Sigmoid colon (tissue), 7 donors: ENCODE measurements around the gene LEMD2. TPM values are rescaled to one million over a fixed set of nuclear protein-coding genes. Genes with fewer than 3 reads are reported as not detected.

Source experiments
- DNase-seq: peaks from one replicate; pipeline ENCODE4 v3.0.0-alpha.2; 2019
- H3K27ac ChIP-seq, 4 donors: fragments of 200-600 bp; sonication (generic); one replicate each; pipeline ENCODE4 v1.5.1; 2016 to 2019; ENCODE audit warnings: mild to moderate bottlenecking in 1 of 4
- H3K27me3 ChIP-seq, 3 donors: fragments of 200-600 bp; sonication (generic); one replicate each; pipeline ENCODE4 v1.5.1; 2019; ENCODE audit warnings: mild to moderate bottlenecking in 1 of 3
- H3K36me3 ChIP-seq, 4 donors: fragments of 200-600 bp; sonication (generic); one replicate each; pipeline ENCODE4 v1.5.1; 2016 to 2019
- H3K4me1 ChIP-seq, 4 donors: fragments of 200-600 bp; sonication (generic); one replicate each; pipeline ENCODE4 v1.5.1; 2017 to 2019
- H3K4me3 ChIP-seq, 4 donors: fragments of 200-600 bp; sonication (generic); one replicate each; pipeline ENCODE4 v1.5.1; 2017 to 2019; ENCODE audit warnings: mild to moderate bottlenecking in 2 of 4, moderate library complexity in 1 of 4
- H3K9me3 ChIP-seq, 4 donors: fragments of 200-600 bp in 3 of 4; sonication (generic) in 3 of 4; one replicate each; pipeline versions ENCODE4 v1.5.1 to v1.6.1; 2013 to 2019
- CTCF ChIP-seq, 4 experiments: fragments of 450-650 bp in 3 of 4; fragments of 200-600 bp in 1 of 4; IDR thresholded peaks; one replicate each; pipeline ENCODE4 v1.5.1; 2016 to 2019; ENCODE audit warnings: antibody characterized with exemption in 4 of 4, mild to moderate bottlenecking in 3 of 4, moderate library complexity in 2 of 4
- EP300 ChIP-seq, 4 donors: sonication (generic); formaldehyde crosslinking; IDR thresholded peaks; one replicate each; pipeline ENCODE4 v1.6.1; 2017; ENCODE audit warnings: antibody characterized with exemption in 4 of 4
- POLR2A ChIP-seq, 2 donors: fragments of 450-650 bp; IDR thresholded peaks; one replicate each; pipeline ENCODE4 v1.6.1; 2016; ENCODE audit warnings: antibody characterized with exemption in 2 of 2, mild to moderate bottlenecking in 2 of 2, moderate library complexity in 2 of 2
- POLR2AphosphoS5 ChIP-seq, 4 donors: sonication (generic); formaldehyde crosslinking; IDR thresholded peaks; one replicate each; pipeline ENCODE4 v1.6.1; 2017; ENCODE audit warnings: antibody characterized with exemption in 4 of 4
- WGBS, 2 donors: extraction: QIAGEN DNeasy Blood & Tissue Kit; methylation state at CpG; one replicate each; pipeline ENCODE4 v1.1.7; 2013; 5-methylcytosine and 5-hydroxymethylcytosine counted together
- intact Hi-C: fragments of 100-400 bp; cut with DNase I; formaldehyde crosslinking; loops from one replicate; pipeline ENCODE4 v1.15.1; 2023
- polyA plus RNA-seq, 3 donors: library from polyadenylated mRNA; stranded (reverse); fragments of 200-250 nt; gene quantifications; one replicate each; pipeline ENCODE4 v1.2.3, GENCODE V29; 2013
- total RNA-seq, 4 donors: library from RNA; depleted of rRNA; stranded (reverse); fragments of >200 nt; gene quantifications; one replicate each; pipeline ENCODE4 v1.1.0, GENCODE V29; 2016
- donor health status: healthy with polysubstance abuse.
- donor health status: Bipolar disorder and iron deficiency.
- donor health status: healthy.

The LEMD2 gene
- total and polyA plus RNA-seq, 7 donors, result 17.6 to 71.6 (median 38.3) TPM

DNA sequence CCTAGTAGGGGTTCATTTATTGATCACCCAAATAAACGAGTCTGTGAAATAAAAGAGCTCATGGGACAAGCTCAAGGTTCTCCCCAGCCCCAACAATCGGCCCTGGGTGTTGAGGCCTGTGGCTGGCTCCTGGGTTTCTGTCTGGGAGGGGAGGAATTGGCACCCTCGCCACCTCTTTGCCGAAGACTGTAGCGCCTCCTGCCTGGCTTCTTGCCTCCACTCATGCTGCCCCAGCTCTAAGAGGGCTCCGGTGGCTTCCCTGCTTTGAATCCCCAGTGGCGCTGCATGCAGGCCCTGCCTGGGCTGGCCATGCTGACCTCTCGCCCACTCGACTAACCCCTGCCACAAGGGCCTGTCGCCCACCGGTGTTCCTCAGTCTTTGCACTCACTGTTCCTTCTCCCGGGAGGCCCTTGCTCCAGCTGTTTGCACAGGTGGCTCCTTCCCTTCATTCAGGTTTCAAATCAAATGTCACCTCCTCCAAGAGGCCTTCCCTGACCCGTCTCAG lies 9.5 kb upstream of the LEMD2 start:
- no peaks in the 10 kb centered on the region for H3K9me3 ChIP-seq
- H3K27me3 ChIP-seq, result peaks cover 0 to 40% (median 10%) of the 10 kb centered on the region in 3 donors
- H3K27ac ChIP-seq, result no peak overlapping the region
- peaks cover 0 to 6% (median 0%) of the 10 kb centered on the region in 4 donors for H3K4me1 ChIP-seq
- DNase-seq, result no peak
- intact Hi-C loops, result no loop called here
- WGBS, 2 donors, result 83 to 88% methylated on average over 13 of the region's 13 CpGs
- H3K4me3 ChIP-seq, result no peak overlapping the region
- H3K36me3 ChIP-seq, result no peaks in the 10 kb centered on the region
- no peak for TF ChIP-seq POLR2AphosphoS5 (IDR thresholded peaks at IDR 0.05)
- no peak for TF ChIP-seq EP300 (IDR thresholded peaks at IDR 0.05)
- TF ChIP-seq POLR2A (IDR thresholded peaks at IDR 0.05), result no peak
- TF ChIP-seq CTCF (IDR thresholded peaks at IDR 0.05), result no peak

DNA sequence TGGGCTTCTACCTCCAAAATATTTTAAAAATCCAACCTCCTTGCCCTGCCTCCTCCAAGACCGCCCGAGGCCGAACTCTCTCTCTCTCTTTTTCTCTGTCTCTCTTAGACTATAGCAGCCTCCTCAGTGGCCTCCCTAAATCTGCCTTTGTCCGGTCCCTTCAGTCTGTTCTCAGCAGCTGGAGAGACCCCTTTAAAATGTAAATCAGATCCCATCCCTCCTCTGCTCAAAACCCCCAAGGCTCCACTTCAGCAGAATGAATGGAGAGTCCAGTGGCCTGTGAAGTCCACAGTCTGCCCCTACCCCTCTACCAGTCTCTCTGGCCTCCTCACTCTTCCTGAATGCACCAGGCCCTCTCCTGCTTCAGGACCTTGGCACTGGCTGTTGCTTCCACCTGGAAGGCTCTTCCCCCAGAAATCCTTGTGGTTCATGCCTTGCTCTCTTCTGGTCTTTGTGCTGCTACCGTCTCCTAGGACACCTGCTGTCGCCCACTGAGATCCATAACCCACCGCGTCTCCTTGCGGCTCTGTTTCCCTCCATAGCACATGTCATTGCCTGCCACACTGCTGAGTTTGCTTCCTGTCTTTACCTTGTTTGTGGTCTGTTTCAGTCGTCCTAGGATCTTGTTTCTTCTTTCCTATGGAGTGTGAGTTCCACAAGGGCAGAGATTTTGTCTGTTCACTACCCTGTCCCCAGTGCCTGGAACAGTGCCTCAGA lies 8.9 kb upstream of the LEMD2 start:
- intact Hi-C loops, result no loop called here
- H3K4me1 ChIP-seq, result peaks cover 0 to 6% (median 0%) of the 10 kb centered on the region in 4 donors
- H3K27me3 ChIP-seq, result peaks cover 0 to 45% (median 10%) of the 10 kb centered on the region in 3 donors
- H3K9me3 ChIP-seq, result no peaks in the 10 kb centered on the region
- H3K27ac ChIP-seq, result no peak overlapping the region
- no peaks in the 10 kb centered on the region for H3K36me3 ChIP-seq
- 63 to 86% methylated on average over 10 of the region's 10 CpGs for WGBS, 2 donors
- no peak for DNase-seq
- H3K4me3 ChIP-seq, result no peak overlapping the region
- TF ChIP-seq POLR2AphosphoS5 (IDR thresholded peaks at IDR 0.05) (no peak), POLR2A (IDR thresholded peaks at IDR 0.05) (no peak), EP300 (IDR thresholded peaks at IDR 0.05) (no peak), CTCF (IDR thresholded peaks at IDR 0.05) (no peak)

DNA sequence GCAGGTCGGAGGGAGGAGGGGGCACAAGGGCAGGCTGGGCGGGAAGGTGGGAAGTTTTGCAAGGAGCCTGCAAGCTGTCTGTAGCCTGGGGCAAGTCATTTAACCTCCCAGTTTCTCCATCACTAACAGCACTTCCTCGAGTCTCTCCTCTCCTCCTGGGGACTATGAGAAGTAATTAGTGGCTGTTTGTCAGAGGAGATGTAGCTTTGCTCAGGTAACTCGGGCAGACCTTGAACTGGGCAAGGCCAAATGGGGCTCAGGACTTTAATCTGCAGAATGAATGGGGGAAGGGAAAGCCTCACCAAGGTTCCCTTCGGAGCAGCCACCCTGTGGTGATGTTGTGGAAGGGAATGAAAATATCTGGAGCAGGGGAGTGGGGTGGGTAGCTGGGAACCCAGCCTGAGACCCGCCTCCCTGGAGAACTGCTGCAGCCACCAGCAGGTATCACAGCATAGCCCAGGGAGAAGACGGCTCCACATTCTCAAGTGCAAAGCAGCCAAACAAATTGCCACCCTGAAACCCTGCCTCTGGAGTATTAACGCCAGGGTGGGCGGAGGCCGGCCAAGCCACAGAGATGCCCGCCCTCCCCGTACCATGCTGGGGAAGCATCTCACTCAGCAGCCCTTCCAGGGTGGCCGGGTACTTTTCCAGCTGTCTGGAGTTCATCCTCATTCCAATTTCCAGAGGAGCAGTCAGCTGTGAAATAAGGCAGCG lies 6.1 kb upstream of the LEMD2 start:
- H3K27ac ChIP-seq, result no peak overlapping the region
- intact Hi-C loops, result no loop called here
- TF ChIP-seq POLR2AphosphoS5 (IDR thresholded peaks at IDR 0.05) (no peak), POLR2A (IDR thresholded peaks at IDR 0.05) (no peak), CTCF (IDR thresholded peaks at IDR 0.05) (no peak), EP300 (IDR thresholded peaks at IDR 0.05) (no peak)
- H3K9me3 ChIP-seq, result no peaks in the 10 kb centered on the region
- peaks cover 0 to 45% (median 10%) of the 10 kb centered on the region in 3 donors for H3K27me3 ChIP-seq
- 47 to 49% methylated on average over 14 of the region's 14 CpGs for WGBS, 2 donors
- no peaks in the 10 kb centered on the region for H3K4me1 ChIP-seq
- DNase-seq, result no peak
- H3K36me3 ChIP-seq, result no peaks in the 10 kb centered on the region
- no peak overlapping the region for H3K4me3 ChIP-seq

DNA sequence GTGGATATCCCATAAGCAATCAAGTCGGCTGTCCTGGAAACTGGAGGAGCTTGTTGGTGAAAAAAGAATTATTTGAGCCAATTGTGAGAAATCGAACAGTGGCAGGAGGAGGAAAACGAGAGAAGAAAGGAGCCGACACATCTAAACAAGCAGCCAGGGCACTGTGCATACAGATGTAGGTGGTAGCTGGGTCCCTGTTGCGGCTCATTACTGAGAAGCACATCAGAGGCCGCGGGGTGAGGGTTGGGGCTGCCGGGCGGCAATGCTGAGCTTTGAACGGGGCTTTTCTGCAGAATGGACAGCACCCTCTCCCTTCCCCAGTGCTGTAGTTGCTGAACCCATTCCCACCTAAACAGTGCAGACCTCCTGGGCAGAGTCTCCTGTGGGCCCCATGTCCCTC lies 4.1 kb upstream of the LEMD2 start:
- 66 to 75% methylated on average over 10 of the region's 10 CpGs for WGBS, 2 donors
- Histone ChIP-seq H3K36me3 (no peaks in the 10 kb centered on the region), H3K9me3 (no peaks in the 10 kb centered on the region), H3K4me1 (peaks cover 0 to 7% (median 3%) of the 10 kb centered on the region in 4 donors), H3K4me3 (no peak overlapping the region), H3K27ac (no peak overlapping the region), H3K27me3 (peaks cover 0 to 45% (median 10%) of the 10 kb centered on the region in 3 donors)
- no peak for DNase-seq
- TF ChIP-seq EP300 (IDR thresholded peaks at IDR 0.05) (no peak), CTCF (IDR thresholded peaks at IDR 0.05) (no peak), POLR2AphosphoS5 (IDR thresholded peaks at IDR 0.05) (no peak), POLR2A (IDR thresholded peaks at IDR 0.05) (no peak)
- intact Hi-C loops, result no loop called here
